Tibial nerve (tissue), 4 donors: ENCODE measurements around the gene CXCR2. TPM values are rescaled to one million over a fixed set of nuclear protein-coding genes. Genes with fewer than 3 reads are reported as not detected.
"Not testable (repeated sequence)": the region's sequence is repeated elsewhere in the genome, so short reads cannot be mapped to it uniquely, and the experiment has no call there.

ENCODE experiments used
- DNase-seq, 2 donors: peaks; one replicate each; pipeline ENCODE4 v3.0.0-alpha.2; 2019; ENCODE audit warnings: low spot score in 2 of 2
- H3K27ac ChIP-seq, 4 donors: fragments of 200-600 bp; sonication (generic) in 3 of 4; one replicate each; pipeline ENCODE4 v1.5.1; 2017 to 2019; ENCODE audit warnings: mild to moderate bottlenecking in 1 of 4
- H3K27me3 ChIP-seq, 2 donors: fragments of 200-600 bp; sonication (generic) in 1 of 2; one replicate each; pipeline versions ENCODE4 v1.5.1 to v1.6.0; 2017 to 2019
- H3K36me3 ChIP-seq, 3 donors: fragments of 200-600 bp; sonication (generic); one replicate each; pipeline ENCODE4 v1.5.1; 2018 to 2019
- H3K4me1 ChIP-seq, 4 donors: fragments of 200-600 bp; sonication (generic) in 3 of 4; one replicate each; pipeline ENCODE4 v1.5.1; 2017 to 2019
- H3K4me3 ChIP-seq, 4 donors: fragments of 200-600 bp; sonication (generic) in 3 of 4; one replicate each; pipeline ENCODE4 v1.5.1; 2017 to 2019; ENCODE audit warnings: mild to moderate bottlenecking in 1 of 4, moderate library complexity in 1 of 4
- H3K9me3 ChIP-seq, 4 donors: fragments of 200-600 bp; sonication (generic) in 3 of 4; one replicate each; pipeline ENCODE4 v1.5.1; 2017 to 2019
- CTCF ChIP-seq, 5 experiments: fragments of 200-600 bp in 3 of 5; fragments of 450-650 bp in 2 of 5; sonication (generic) in 3 of 5; IDR thresholded peaks; one replicate each; pipeline ENCODE4 v1.5.1; 2016 to 2019; ENCODE audit warnings: antibody characterized with exemption in 5 of 5, mild to moderate bottlenecking in 3 of 5, moderate library complexity in 2 of 5
- EP300 ChIP-seq, 2 donors: sonication (generic); formaldehyde crosslinking; IDR thresholded peaks; one replicate each; pipeline ENCODE4 v1.6.1; 2017; ENCODE audit warnings: antibody characterized with exemption in 2 of 2, mild to moderate bottlenecking in 1 of 2
- POLR2A ChIP-seq, 2 donors: fragments of 450-650 bp; IDR thresholded peaks; one replicate each; pipeline ENCODE4 v1.6.1; 2017; ENCODE audit warnings: antibody characterized with exemption in 2 of 2, mild to moderate bottlenecking in 2 of 2, moderate library complexity in 2 of 2
- WGBS, 2 donors: methylation state at CpG; one replicate each; pipeline ENCODE4 v1.1.5; 2018; 5-methylcytosine and 5-hydroxymethylcytosine counted together
- total RNA-seq, 4 donors: library from RNA; depleted of rRNA; stranded (reverse); fragments of >200 nt; gene quantifications; one replicate each; pipeline ENCODE4 v1.1.0, GENCODE V29; 2016

Gene CXCR2
- total RNA-seq, 4 donors from 2014 or later = 0.30 TPM; not detected in 3

GRCh38 chr2:218168635-218169462 lies 43.0 kb downstream of the CXCR2 start:
- Histone ChIP-seq H3K9me3 (no peaks in the 10 kb centered on the region), H3K27me3 (peaks cover 0 to 10% of the 10 kb centered on the region in 2 donors), H3K4me3 (no peak overlapping the region), H3K36me3 (no peaks in the 10 kb centered on the region), H3K4me1 (peaks cover 0 to 5% (median 0%) of the 10 kb centered on the region in 4 donors), H3K27ac (no peak overlapping the region)
- 46 to 52% methylated on average over 9 of the region's 9 CpGs for WGBS, 2 donors
- TF ChIP-seq EP300 (IDR thresholded peaks at IDR 0.05) (no peak), CTCF (IDR thresholded peaks at IDR 0.05) (peak; percentile 40 to 59 (median 58))
- peak; percentile 27 to 77 for DNase-seq

- Histone ChIP-seq H3K36me3 (no peaks in the 10 kb centered on the region), H3K4me1 (peaks cover 0 to 5% (median 0%) of the 10 kb centered on the region in 4 donors), H3K27me3 (peaks cover 0 to 10% of the 10 kb centered on the region in 2 donors), H3K27ac (no peak overlapping the region), H3K9me3 (no peaks in the 10 kb centered on the region), H3K4me3 (no peak overlapping the region)
- 62 to 67% methylated on average over 5 of the region's 5 CpGs for WGBS, 2 donors
- no peak for DNase-seq
- TF ChIP-seq CTCF (IDR thresholded peaks at IDR 0.05) (no peak), EP300 (IDR thresholded peaks at IDR 0.05) (no peak)
These were observed 44.1 kb downstream of the CXCR2 start for GRCh38 chr2:218169757-218170546.

GRCh38 chr2:218171744-218172143 lies 45.9 kb downstream of the CXCR2 start:
- not testable (repeated sequence) for DNase-seq, H3K36me3 ChIP-seq, H3K4me3 ChIP-seq, H3K27ac ChIP-seq, H3K9me3 ChIP-seq, H3K4me1 ChIP-seq, H3K27me3 ChIP-seq
- 77 to 89% methylated on average over 3 of the region's 3 CpGs for WGBS, 2 donors

GRCh38 chr2:218172845-218173244 lies 47.0 kb downstream of the CXCR2 start:
- WGBS, 2 donors = 69 to 73% methylated on average over 2 of the region's 2 CpGs
- Histone ChIP-seq H3K4me1 (peaks cover 0 to 4% (median 0%) of the 10 kb centered on the region in 4 donors), H3K27ac (no peak overlapping the region), H3K36me3 (no peaks in the 10 kb centered on the region), H3K9me3 (no peaks in the 10 kb centered on the region), H3K4me3 (no peak overlapping the region), H3K27me3 (peaks cover 0 to 9% of the 10 kb centered on the region in 2 donors)
- no peak for DNase-seq
- no peak for TF ChIP-seq EP300 (IDR thresholded peaks at IDR 0.05)
- TF ChIP-seq CTCF (IDR thresholded peaks at IDR 0.05) = no peak
- TF ChIP-seq POLR2A (IDR thresholded peaks at IDR 0.05) = no peak

GRCh38 chr2:218179782-218180181 lies 54.0 kb downstream of the CXCR2 start:
- DNase-seq = no peak
- Histone ChIP-seq H3K36me3 (no peaks in the 10 kb centered on the region), H3K4me3 (no peak overlapping the region), H3K9me3 (no peaks in the 10 kb centered on the region), H3K27ac (no peak overlapping the region), H3K4me1 (peaks cover 0 to 19% (median 0%) of the 10 kb centered on the region in 4 donors), H3K27me3 (no peaks in the 10 kb centered on the region)
- WGBS, 2 donors = 64 to 74% methylated on average over 4 of the region's 4 CpGs
- TF ChIP-seq EP300 (IDR thresholded peaks at IDR 0.05) (no peak), POLR2A (IDR thresholded peaks at IDR 0.05) (no peak), CTCF (IDR thresholded peaks at IDR 0.05) (no peak)
